HuH-7 (cell line): ENCODE data around the gene VRTN.

Experiments
- DNase-seq: peaks from one replicate; pipeline ENCODE4 v3.0.0; 2011; ENCODE audit warnings: low spot score

VRTN gene

DNA sequence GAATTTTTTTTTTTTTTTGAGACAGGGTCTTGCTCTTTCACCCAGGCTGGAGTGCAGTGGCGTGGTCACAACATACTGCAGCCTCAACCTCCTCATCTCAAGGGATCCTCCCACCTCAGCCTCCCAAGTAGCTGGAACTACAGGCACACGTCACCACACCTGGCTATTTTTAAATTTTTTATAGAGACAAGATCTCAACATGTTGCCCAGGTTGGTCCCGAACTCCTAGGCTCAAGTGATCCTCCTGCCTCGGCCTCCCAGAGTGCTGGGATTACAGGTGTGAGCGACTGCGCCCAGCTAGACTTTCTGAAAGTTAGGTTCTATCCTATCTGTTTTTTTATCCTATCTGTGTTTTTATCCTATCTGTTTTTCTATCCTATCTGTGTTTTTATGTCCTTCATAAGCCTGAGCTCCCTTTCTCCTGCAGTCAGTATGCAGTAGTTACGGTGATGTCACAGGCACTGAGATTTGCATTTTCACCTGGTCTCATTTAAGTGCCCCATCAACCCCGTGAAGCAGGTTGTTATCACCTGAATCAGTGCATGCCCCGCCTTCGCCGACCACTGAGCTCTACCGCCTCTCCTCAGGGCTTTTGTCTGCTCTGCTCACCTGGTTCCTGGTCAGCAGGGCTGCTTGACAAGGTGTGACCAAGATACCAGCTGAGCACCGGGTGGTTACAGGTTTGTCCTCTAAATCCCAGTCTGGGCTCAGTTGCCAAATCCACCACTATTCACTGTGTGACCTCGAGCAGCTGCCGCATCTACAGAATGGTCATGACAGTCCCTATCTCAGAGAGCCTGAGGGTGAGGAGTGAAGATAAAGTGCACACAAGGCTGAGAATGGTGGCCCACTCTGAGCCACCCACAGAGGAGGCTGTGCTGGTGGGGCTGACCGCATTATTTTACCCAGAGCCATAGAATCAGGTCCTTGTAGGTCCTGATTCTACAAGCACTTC is 44.6 kb downstream of the VRTN start:
- no peak for DNase-seq

DNA sequence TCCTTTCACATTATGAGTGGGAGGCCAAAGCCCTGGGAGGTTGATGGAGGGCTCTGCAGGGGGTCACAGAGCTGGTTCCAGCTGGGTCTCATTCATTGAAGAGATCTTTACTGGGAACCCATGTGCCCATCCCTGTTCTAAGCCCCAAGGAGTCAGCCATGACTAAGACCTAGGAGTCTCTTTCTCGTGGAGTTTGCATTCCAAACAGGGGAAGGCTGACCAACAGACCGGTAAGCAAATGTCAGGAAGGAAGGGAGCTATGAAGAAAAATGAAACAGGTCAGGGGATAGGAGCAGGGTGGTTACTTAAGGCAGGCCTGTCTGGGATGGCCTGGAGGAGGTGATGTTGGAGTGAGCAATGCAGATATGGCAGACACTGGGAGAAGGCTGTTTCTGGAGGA is 46.3 kb downstream of the VRTN start:
- no peak for DNase-seq

DNA sequence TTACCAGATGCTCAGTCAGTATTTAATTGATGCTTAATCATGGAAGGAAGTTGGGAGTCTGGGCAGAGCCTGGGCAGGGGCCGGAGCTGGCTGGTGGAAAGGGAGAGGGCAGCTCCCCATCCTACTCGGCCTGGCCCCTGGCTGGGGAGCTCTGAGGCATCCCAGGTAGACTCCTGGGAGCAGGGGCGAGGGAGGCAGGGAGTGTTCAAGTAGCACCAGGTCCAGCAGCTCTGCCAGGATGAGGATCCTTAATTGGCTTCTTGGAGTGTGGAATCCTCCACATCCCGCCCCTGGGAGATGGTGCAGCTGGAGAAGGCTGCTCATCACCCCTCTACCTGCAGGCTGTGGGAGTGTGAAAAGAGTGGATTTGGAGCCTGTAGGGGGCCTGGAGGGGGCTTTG is 46.8 kb downstream of the VRTN start:
- no peak for DNase-seq

DNA sequence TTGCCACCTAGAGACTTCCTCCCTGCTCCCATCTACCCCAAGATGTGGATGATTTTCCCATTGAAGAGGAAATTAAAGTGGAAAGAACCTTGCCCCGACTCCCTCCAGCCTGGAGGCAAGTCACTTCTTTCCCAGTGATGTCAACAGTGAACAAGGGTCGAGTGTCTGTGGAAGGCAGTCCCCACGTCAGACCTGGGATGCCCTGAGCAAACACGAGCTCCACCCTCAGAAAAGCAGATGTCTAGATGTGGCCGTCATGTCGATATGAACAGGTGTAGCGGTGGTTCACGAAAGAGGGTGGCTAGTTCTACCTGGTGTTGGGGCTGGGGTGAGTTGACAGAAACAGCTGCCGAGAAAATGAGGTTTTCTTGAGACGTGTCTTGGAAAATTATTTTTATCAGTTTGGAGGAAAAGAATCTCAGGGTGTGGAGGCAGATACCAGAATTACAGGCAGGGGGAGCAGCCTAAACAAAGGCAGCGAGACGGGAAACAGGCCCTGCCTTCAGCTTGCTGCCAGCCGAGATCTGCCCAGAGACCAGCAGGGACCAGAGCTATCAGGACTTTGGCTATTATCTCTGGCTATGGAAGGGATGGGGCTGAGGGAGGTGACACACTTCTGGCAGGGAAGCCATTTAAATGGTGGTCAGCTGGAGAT is 51.9 kb downstream of the VRTN start:
- no peak for DNase-seq

DNA sequence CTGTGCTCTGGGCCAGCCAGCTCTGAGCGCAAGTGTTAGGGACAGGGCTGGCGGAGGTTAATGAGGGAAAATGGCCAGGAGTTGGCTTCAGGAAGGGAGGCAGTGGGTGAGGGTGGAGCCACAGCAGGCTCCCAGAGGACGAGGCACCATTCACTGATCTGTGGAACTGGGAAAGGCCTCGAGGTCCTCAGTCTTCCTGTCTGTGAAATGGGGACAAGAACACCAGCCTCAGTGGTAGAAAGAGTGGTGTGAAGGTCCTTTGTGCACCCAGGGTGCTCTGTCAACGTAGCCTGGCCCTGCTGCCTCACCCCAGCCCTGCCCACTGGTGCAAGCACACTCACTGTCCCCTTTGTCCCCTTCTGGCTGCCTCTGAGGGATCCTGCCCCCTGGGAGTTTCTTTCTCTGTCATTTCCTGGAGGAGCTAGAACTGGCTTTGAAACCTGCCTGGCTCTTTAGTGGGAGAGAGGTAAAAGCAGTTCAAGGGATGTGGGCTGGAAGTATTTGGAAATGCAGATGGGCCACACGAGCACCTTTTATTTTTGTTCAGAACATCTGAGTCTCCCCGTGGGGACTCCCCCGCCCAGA is 52.7 kb downstream of the VRTN start:
- no peak for DNase-seq

DNA sequence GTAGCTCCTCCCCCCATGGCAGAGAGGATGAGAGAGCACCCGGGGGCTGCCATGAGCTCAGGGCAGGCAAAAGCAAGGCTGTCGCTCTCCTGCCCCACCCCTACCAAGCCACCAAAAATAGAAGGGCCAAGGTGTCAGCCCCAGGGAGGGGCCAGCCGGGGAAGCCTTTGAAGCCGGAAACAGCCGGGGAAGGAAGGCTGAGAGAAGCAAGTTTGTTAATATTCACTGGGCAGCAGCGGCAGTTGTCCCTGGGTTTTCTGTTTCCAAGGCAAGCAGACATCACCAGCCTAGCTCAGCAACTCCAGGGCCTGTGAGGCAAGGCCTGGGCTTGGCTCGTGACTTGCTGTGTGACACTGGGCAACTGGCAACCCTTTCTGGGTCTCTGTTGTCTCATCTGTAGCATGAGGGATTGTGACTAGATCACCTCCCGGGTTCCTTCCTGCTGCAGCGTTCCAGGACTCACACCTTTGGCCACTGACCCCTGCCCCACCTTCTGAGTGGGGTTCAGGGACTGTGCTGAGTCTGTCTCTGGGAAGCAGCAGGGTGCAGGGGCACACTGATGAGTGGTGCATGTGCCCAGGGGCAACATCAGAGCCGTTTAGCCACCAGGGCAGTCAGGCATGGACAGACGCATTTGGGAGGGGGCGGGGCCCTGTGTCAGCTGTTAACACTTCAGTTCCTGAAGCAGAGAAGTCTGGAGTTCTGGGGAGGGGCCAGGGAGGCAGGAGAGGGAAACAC is 53.4 kb downstream of the VRTN start:
- DNase-seq, result no peak

DNA sequence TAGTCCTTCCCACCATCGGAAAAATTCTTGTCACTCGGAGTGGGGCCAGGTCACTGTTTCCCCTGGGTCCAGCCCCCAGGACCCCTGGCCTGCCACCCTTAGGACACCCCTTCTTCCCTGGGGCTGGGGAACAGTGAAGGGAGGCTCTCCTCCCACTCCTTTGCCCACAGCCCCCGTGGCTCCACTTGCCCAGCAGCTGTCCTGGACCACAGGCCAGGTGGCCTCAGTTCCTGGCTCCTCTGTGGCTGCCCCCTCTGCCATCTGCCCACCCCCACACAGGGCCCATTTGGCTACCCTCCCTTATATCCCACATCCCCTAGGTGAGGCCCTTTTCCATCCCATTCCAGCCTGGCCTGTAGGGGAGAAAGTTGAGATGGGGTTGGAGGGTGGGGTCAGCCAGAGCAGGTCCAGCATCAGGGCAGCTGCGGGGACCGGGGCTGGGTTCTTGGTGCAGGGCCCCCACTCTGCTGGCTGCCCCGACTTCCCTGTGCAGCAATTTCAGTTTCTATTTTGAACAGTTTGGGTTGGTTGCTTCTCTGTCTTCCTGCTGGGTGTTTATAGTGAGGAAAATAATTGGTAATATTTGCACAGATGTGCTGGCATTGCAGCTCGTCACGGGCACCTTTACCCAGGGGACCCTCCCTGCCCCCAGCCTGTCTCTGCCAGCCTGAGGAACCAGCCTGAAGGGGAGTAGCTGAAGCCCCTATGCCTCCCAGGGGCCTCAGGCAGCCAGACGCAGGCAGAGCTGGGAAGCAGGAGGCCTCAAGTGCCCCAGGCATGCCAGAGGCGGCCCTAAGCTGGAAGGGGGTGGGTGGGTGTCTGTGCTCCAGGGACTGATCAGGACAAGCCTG is 54.4 kb downstream of the VRTN start:
- no peak for DNase-seq

DNA sequence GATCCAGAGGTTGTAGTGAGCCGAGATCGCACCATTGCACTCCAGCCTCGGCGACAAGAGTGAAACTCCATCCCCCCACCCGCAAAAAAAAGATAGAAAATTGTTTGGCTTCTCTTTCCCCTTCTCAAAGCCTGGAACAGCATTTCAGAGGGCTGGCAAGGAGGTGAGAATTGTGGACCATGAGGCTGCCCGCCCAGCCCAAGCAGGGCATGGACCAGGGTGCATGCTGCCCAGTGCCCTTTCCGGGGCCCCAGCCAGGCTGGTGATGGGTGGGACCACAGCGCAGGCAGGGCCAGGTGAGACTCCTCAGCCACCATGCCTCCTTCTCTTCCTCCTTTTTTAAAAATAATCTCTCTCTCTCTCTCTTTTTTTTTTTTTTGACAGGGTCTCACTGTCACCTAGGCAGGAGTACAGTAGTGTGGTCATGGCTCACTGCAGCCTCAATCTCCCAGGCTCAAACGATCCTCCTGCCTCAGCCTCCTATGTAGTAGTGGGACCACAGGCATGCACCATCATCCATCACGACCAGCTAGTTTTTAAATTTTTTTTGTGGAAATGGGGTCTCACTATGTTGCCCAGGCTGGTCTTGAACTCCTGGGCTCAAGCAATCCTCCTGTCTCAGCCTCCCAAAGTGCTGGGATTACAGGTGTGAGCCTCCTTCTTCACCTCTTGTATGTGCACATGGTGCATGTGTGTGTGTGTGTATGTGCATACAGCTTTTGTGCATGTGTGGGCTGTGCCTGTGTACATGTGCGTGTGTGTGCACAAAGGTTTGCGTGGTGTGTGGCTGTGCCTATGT is 55.5 kb downstream of the VRTN start:
- DNase-seq, result no peak

DNA sequence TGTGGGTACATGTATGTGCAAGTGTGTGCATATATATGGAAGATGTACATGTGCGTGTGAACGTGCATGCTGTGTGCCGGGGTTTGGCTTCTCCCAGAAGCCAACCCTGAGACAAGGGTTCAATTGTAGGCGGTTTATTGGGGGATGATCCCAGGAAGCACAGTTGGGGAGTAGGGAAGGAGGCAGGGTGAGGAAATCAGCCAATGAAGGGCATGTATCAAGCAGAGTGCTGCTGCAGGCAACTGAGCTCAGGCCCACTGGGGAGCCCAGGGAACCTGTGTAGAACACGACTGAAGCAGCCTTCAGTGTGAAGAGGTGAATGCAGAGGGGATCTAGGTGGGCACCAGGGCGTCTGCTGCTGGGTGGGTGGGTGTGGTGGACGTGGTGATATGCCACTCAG is 56.2 kb downstream of the VRTN start:
- no peak for DNase-seq

DNA sequence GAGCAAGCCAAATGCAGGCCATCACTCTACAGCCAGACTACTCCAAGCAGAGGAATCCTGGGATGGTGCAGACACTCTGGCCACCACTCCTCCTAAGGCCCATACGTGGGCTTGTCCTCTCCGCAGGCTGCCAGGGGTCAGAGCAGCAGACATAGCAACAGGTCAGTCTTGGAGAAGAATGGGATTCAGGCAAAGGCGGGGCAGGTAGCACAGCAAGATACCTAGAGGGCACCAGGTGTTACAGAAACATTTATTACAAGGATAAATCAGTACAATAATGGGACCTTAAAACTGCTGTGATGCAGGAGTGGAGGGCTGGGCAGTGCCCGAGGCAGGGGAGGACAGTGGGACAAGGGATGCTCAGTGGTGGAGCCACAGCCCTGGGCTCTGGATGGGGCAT is 57.4 kb downstream of the VRTN start:
- DNase-seq, result no peak

DNA sequence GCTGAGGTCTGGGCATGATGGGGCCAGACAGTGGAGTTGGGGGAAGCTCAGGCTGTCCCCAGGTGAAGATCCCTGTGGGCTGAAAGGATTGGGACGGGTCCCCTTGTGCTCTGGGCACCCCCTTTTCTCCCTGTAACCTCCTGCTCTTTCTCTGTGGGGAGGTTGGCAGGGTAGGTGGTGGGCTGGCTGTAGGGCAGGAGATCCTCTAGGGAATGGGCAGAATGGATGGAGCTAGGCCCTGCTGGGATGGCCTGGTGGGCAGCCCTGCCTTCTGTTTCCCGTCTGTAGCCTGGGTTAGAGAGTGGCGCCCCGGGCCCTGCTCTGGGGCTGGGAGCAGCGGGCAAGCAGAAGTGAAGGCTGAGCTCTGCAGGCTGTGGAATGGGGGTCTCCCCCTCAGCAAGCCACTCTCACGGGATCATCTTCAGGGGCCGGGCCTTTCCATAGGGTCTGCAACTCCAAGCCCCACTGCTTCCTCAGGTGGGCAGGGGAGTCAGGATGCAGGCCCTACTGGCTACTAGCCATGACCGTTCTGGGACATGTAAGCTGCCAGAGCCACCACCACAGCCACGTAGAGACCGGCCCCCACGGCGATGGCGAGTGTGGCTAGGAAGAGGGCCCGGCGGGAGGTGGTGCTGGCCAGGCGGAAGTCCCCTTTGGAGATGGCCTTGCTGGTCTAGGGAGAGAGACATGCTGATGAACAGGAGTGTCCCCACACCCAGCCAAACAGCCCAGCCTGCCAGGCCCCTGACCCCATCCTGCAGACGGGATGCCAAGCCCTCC is 58.9 kb downstream of the VRTN start:
- no peak for DNase-seq

DNA sequence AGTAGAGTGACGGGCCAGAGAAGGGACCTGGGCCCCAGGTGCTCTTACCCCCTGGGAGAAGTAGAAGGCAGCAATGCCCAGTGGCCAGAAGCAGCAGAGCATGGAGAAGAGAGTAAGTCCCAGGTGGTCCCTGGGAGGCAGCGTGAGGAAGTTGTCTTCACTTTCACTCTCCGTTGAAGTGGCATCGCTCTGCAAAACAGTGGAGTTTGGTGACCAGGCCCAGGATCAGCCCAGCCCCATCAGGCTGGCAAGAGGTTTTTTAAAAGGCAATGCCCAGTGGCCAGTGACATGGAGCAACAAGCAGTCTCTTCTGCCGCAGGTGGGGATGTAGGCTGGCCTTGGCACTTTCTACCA is 59.5 kb downstream of the VRTN start:
- DNase-seq, result no peak

DNA sequence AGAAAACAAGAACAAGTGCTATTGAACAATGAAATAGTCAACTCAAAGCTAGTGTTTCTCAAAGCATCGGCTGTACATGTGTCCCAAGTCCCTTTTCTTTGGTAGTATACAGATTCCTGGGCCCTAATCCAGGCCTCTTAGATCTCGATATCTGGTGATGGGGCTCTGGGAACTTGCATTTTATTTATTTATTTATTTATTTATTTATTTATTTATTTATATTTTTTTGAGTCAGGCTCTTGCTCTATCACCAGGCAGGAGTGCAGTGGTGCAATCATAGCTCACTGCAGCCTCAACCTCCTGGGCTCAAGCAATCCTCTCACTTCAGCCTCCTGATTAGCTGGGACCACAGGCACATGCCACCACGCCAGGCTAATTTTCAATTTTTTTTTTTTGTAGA is 60.6 kb downstream of the VRTN start:
- no peak for DNase-seq

DNA sequence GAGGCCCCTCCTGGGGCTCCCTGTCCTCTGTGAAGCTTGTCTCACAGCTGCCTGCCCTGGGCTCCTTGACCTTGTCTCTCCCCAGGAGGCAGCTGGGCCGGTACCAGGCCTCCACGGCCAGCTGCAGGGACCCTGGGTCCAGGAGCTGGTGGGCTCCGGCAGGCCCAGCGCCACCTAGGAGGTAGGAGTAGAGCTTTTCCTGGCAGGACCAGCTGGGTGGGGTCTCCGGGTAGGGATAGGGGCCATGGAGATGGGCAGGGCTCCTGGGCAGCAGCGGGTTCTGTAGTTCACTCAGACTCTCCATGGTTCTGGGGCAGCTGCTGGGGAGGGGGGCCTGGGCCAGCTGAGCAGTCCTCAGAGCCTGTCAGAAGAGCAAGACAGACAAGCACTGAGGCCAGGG is 61.2 kb downstream of the VRTN start:
- DNase-seq, result no peak
